HepG2 (cell line): ENCODE data around the gene SIRT7. TPM values are rescaled to one million over a fixed set of nuclear protein-coding genes. Genes with fewer than 3 reads are reported as not detected.
A peak's percentile ranks its signal among the peaks of the same experiment; 100 is the strongest.

Source experiments
- ADNP ChIP-seq: sonication (generic); formaldehyde crosslinking; IDR thresholded peaks from 2 replicates; pipeline ENCODE4 v1.4.0; 2020; ENCODE audit warnings: missing genetic modification reagents
- ARHGAP35 ChIP-seq: sonication (generic); formaldehyde crosslinking; IDR thresholded peaks from 2 replicates; pipeline ENCODE4 v1.9.0; 2022; ENCODE audit warnings: mild to moderate bottlenecking, inconsistent platforms, moderate library complexity, missing genetic modification reagents, borderline replicate concordance
- ARID3A ChIP-seq: IDR thresholded peaks from 2 replicates; pipeline ENCODE4 v1.6.1; 2012; ENCODE audit warnings: low read depth, low read length, improper control_type of control experiment
- ATM ChIP-seq: fragments of 450-650 bp; IDR thresholded peaks from 2 replicates; pipeline ENCODE4 v1.7.1; 2017; ENCODE audit warnings: mild to moderate bottlenecking, borderline replicate concordance
- CBX5 ChIP-seq: sonication (generic); formaldehyde crosslinking; IDR thresholded peaks from 2 replicates; pipeline ENCODE4 v1.4.0; 2020; ENCODE audit warnings: missing genetic modification reagents, borderline replicate concordance
- FOXA1 ChIP-seq, 2 experiments: fragments of 450-650 bp in 1 of 2; sonication (generic) in 1 of 2; formaldehyde crosslinking in 1 of 2; IDR thresholded peaks; 2 replicates each; pipeline versions ENCODE4 v1.4.0 to v1.6.1; 2016 to 2020; ENCODE audit warnings: missing genetic modification reagents in 1 of 2
- FOXK1 ChIP-seq: sonication (generic); formaldehyde crosslinking; IDR thresholded peaks from 2 replicates; pipeline ENCODE4 v1.4.0; 2020; ENCODE audit warnings: low read depth, missing genetic modification reagents, borderline replicate concordance
- GATA4 ChIP-seq: sonication (generic); IDR thresholded peaks from 2 replicates; pipeline ENCODE4 v1.6.1; 2016; ENCODE audit warnings: antibody characterized with exemption, low read depth, borderline replicate concordance
- HMGA1 ChIP-seq: sonication (generic); formaldehyde crosslinking; conservative IDR thresholded peaks from 2 replicates; pipeline ENCODE4 v1.4.0; 2020; ENCODE audit warnings: missing genetic modification reagents
- HOXA9 ChIP-seq: sonication (generic); formaldehyde crosslinking; IDR thresholded peaks from 2 replicates; pipeline ENCODE4 v1.8.1; 2022; ENCODE audit warnings: missing genetic modification reagents, mild to moderate bottlenecking, moderate library complexity, borderline replicate concordance
- KDM2A ChIP-seq: sonication (generic); formaldehyde crosslinking; IDR thresholded peaks from 2 replicates; pipeline ENCODE4 v1.4.0; 2020; ENCODE audit warnings: low read depth, missing genetic modification reagents, borderline replicate concordance
- NFE2L2 ChIP-seq: fragments of 150-350 bp; IDR thresholded peaks from 2 replicates; pipeline ENCODE4 v1.6.1; 2014; ENCODE audit warnings: low read length
- PITX1 ChIP-seq: sonication (generic); formaldehyde crosslinking; IDR thresholded peaks from 2 replicates; pipeline ENCODE4 v1.5.1; 2020; ENCODE audit warnings: mild to moderate bottlenecking, missing genetic modification reagents
- RARG ChIP-seq: sonication (generic); formaldehyde crosslinking; IDR thresholded peaks from 2 replicates; pipeline ENCODE4 v1.4.0; 2020; ENCODE audit warnings: low read depth, mild to moderate bottlenecking, missing genetic modification reagents
- SRSF1 ChIP-seq: fragments of 200-400 bp; formaldehyde crosslinking; optimal IDR thresholded peaks from 2 replicates; pipeline ENCODE3; 2017; ENCODE audit warnings: mild to moderate bottlenecking, low read depth, low read length, moderate library complexity
- TMF1 ChIP-seq: sonication (generic); formaldehyde crosslinking; IDR thresholded peaks from 2 replicates; pipeline ENCODE4 v1.8.1; 2022; ENCODE audit warnings: low read depth, missing genetic modification reagents
- ZNF251 ChIP-seq: sonication (generic); formaldehyde crosslinking; IDR thresholded peaks from 2 replicates; pipeline ENCODE4 v1.9.0; 2021; ENCODE audit warnings: mild to moderate bottlenecking, missing genetic modification reagents
- ZNF34 ChIP-seq: sonication (generic); formaldehyde crosslinking; IDR thresholded peaks from 2 replicates; pipeline ENCODE4 v1.4.0; 2020; ENCODE audit warnings: mild to moderate bottlenecking, missing genetic modification reagents, borderline replicate concordance
- ZNF484 ChIP-seq: sonication (generic); formaldehyde crosslinking; IDR thresholded peaks from 2 replicates; pipeline ENCODE4 v1.5.1; 2020; ENCODE audit warnings: mild to moderate bottlenecking, low read depth, missing genetic modification reagents, borderline replicate concordance
- ZNF589 ChIP-seq: sonication (generic); formaldehyde crosslinking; conservative IDR thresholded peaks from 2 replicates; pipeline ENCODE4 v1.8.0; 2022; ENCODE audit warnings: mild to moderate bottlenecking, moderate library complexity, missing genetic modification reagents
- ZNF7 ChIP-seq: IDR thresholded peaks from 2 replicates; pipeline ENCODE4 v1.6.1; 2016; ENCODE audit warnings: missing biosample characterization, missing genetic modification reagents
- ZNF737 ChIP-seq: sonication (generic); formaldehyde crosslinking; IDR thresholded peaks from 2 replicates; pipeline ENCODE4 v1.5.0; 2020; ENCODE audit warnings: missing genetic modification reagents, mild to moderate bottlenecking, borderline replicate concordance
- ZNF747 ChIP-seq: sonication (generic); formaldehyde crosslinking; IDR thresholded peaks from 2 replicates; pipeline ENCODE4 v1.8.1; 2023; ENCODE audit warnings: missing genetic modification reagents, mild to moderate bottlenecking, borderline replicate concordance
- ZSCAN31 ChIP-seq: sonication (generic); formaldehyde crosslinking; IDR thresholded peaks from 2 replicates; pipeline ENCODE4 v1.5.0; 2020; ENCODE audit warnings: low read depth, mild to moderate bottlenecking, missing genetic modification reagents
- polyA plus RNA-seq, 8 experiments: library from polyadenylated mRNA; depleted of rRNA in 3 of 8; stranded (reverse) in 7 of 8; unstranded in 1 of 8; fragments of >200 nt; fragmentation: Illumina TruSeq in 4 of 8; extraction: Trizol in 4 of 8; gene quantifications; 2 replicates each; pipeline versions ENCODE4 v1.2.1 to v1.2.3, GENCODE V29; 2011 to 2016; ENCODE audit warnings: low read depth in 4 of 8, missing spikeins in 1 of 8, mixed read lengths in 1 of 8; ENCODE audit not compliant: insufficient read depth in 1 of 8
- total RNA-seq, 5 experiments: library from RNA; depleted of rRNA; stranded (reverse); fragments of >200 nt; fragmentation: Illumina TruSeq; extraction: Trizol; gene quantifications; 2 replicates each; pipeline ENCODE4 v1.2.3, GENCODE V29; 2016; ENCODE audit warnings: low read depth in 1 of 5
- TF ChIP-seq, protein P1 (sequence below): sonication (generic); formaldehyde crosslinking; IDR thresholded peaks from 2 replicates; pipeline ENCODE4 v1.4.0; 2020; ENCODE audit warnings: missing genetic modification reagents, low read depth, mild to moderate bottlenecking, borderline replicate concordance
- TF ChIP-seq, protein P2 (sequence below): sonication (generic); formaldehyde crosslinking; IDR thresholded peaks from 2 replicates; pipeline ENCODE4 v1.4.0; 2020; ENCODE audit warnings: mild to moderate bottlenecking, missing genetic modification reagents

SIRT7 gene
- total and polyA plus RNA-seq, 2 of the 13 experiments (the other 11 are each of a cell fraction or from before 2014, with no cell fraction given) = 8.3 to 24.8 TPM

GRCh38 chr17:81867991-81868673, 49.8 kb downstream of the SIRT7 start (continued):
- TF ChIP-seq FOXA1 (IDR thresholded peaks at IDR 0.05) = no peak
- TF ChIP-seq FOXA1 (CRISPR knock-in tag; IDR thresholded peaks at IDR 0.05) = peak; percentile 16; the same call in 1 of the 2 replicates
- no peak for TF ChIP-seq ARID3A
- TF ChIP-seq ZSCAN31 (CRISPR knock-in tag) = 0 out of 2 replicates have a peak, but pooled peaks have one; percentile 21
- no peak for TF ChIP-seq NFE2L2
- peak; percentile 41; the same call in 1 of the 2 replicates for TF ChIP-seq KDM2A (CRISPR knock-in tag)
- peak; percentile 79 for TF ChIP-seq ZNF589 (CRISPR knock-in tag)
- TF ChIP-seq PITX1 (CRISPR knock-in tag) = peak; percentile 50; the same call in 1 of the 2 replicates
- TF ChIP-seq ZNF747 (CRISPR knock-in tag) = peak; percentile 44; the same call in 1 of the 2 replicates
- 0 out of 2 replicates have a peak, but pooled peaks have one; percentile 10 for TF ChIP-seq FOXK1 (CRISPR knock-in tag)
- no peak for TF ChIP-seq RARG (CRISPR knock-in tag)
- peak; percentile 24; the same call in 1 of the 2 replicates for TF ChIP-seq TMF1 (CRISPR knock-in tag)
- TF ChIP-seq ZNF484 (CRISPR knock-in tag) = no peak
- TF ChIP-seq HMGA1 (CRISPR knock-in tag) = no peak
- TF ChIP-seq GATA4 = 0 out of 2 replicates have a peak, but pooled peaks have one; percentile 12
- 0 out of 2 replicates have a peak, but pooled peaks have one; percentile 22 for TF ChIP-seq ZNF251 (CRISPR knock-in tag)
- no peak for TF ChIP-seq ZNF737 (CRISPR knock-in tag)
- TF ChIP-seq SRSF1 = peak; percentile 31
- TF ChIP-seq HOXA9 = peak; percentile 77
- TF ChIP-seq CBX5 (CRISPR knock-in tag) = peak; percentile 56; the same call in 1 of the 2 replicates
- TF ChIP-seq, protein P1, sequence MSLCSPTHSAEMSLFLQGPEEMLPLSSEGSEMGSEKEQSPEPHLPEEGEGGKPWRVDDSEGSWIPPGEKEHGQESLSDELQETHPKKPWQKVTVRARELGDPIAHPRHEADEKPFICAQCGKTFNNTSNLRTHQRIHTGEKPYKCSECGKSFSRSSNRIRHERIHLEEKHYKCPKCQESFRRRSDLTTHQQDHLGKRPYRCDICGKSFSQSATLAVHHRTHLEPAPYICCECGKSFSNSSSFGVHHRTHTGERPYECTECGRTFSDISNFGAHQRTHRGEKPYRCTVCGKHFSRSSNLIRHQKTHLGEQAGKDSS (CRISPR knock-in tag) = no peak; the same call in none of the 2 replicates
- no peak for TF ChIP-seq ATM
- no peak for TF ChIP-seq ADNP (CRISPR knock-in tag)
- TF ChIP-seq, protein P2, sequence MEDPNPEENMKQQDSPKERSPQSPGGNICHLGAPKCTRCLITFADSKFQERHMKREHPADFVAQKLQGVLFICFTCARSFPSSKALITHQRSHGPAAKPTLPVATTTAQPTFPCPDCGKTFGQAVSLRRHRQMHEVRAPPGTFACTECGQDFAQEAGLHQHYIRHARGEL = 0 out of 2 replicates have a peak, but pooled peaks have one; percentile 16
- TF ChIP-seq ZNF34 (CRISPR knock-in tag) = peak; percentile 72; the same call in 1 of the 2 replicates
- TF ChIP-seq ZNF7 = no peak
- peak; percentile 22; the same call in 1 of the 2 replicates for TF ChIP-seq ARHGAP35
